Measurements from ENCODE around the gene MIPEP. TPM values are rescaled to one million over a fixed set of nuclear protein-coding genes. Genes with fewer than 3 reads are reported as not detected.

MIPEP gene
- total RNA-seq, 2 experiments from 2014 or later, result 17.2 to 18.5 TPM

DNA sequence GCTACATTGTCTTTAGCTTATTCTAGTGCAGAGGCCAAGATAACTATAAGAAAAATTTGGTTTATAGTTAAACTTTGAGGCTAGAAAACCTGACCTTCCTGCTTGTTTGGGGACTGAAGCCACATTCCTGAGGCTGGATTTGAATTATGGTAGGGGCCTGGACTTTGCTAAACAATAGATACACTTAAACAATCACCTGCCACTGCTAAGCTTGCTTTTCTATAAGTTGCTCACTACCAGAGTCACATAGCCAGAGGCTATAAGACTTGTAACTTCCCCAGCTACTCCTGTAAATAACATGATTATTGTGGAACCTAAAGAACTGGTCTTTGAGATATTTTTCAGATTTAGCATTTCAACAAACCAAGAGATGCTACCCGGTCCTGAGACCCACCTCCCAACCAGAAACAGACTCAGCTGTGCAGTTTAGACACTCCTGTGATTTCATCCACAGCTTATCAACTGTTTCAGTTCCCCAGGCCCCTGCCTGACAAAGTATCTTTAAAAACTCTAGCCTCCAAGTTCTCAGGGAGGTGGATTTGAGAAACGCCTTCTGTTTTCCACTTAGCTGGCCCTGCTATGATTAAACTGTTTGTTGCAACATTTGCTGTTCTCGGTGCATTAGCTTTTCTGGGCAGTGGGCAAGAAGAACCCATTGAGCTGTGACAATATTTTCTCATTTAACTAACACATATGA lies 77.7 kb downstream of the MIPEP start:
- ChIA-PET CTCF (interaction anchor here (1.0 kb wide), 1 partner anchor 344 kb away, joined by 3 read pairs; no protein-coding TSS in a partner anchor), POLR2A (no interaction called here)
- Mint-ChIP-seq H3K27me3 (no peaks in the 10 kb centered on the region), H3K4me1 (ENCODE audit: low read depth) (no peaks in the 10 kb centered on the region), H3K27ac (no peak overlapping the region), H3K4me3 (no peak overlapping the region), H3K9me3 (no peaks in the 10 kb centered on the region), H3K36me3 (ENCODE audit: low read depth) (peaks cover 2% of the 10 kb centered on the region)
- no peak for DNase-seq
- no peak for ATAC-seq
- intact Hi-C loops (cut with micrococcal nuclease), result no loop called here
- TF ChIP-seq, protein P1, sequence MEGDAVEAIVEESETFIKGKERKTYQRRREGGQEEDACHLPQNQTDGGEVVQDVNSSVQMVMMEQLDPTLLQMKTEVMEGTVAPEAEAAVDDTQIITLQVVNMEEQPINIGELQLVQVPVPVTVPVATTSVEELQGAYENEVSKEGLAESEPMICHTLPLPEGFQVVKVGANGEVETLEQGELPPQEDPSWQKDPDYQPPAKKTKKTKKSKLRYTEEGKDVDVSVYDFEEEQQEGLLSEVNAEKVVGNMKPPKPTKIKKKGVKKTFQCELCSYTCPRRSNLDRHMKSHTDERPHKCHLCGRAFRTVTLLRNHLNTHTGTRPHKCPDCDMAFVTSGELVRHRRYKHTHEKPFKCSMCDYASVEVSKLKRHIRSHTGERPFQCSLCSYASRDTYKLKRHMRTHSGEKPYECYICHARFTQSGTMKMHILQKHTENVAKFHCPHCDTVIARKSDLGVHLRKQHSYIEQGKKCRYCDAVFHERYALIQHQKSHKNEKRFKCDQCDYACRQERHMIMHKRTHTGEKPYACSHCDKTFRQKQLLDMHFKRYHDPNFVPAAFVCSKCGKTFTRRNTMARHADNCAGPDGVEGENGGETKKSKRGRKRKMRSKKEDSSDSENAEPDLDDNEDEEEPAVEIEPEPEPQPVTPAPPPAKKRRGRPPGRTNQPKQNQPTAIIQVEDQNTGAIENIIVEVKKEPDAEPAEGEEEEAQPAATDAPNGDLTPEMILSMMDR (IDR thresholded peaks at IDR 0.05), result no peak

DNA sequence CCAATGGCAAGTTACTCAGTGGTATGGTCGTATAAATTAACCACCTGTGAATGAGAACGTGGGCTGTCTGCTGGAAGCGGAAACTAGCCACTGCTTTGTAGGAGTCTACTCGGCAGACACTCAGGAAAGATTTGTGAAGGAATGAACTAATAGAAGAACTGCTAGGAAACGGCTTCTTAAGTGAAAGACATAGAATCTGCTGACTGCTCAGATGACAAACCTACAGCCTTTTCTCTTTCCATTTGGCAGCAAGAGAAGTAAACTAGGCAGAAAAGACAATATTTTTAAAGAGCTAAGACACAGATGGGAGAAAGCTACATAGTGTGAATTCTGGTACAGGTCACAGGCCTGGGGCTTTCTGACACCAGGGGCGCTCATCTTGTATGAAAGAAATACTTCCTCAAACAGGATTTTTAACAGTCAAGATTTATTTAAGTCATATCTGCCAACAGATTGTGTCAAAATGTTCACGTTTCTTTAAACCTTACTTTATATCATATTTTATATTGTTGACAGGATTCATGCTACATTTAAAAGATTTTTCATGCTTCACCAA lies 78.4 kb downstream of the MIPEP start:
- Mint-ChIP-seq H3K4me1 (ENCODE audit: low read depth) (no peaks in the 10 kb centered on the region), H3K9me3 (no peaks in the 10 kb centered on the region), H3K4me3 (no peak overlapping the region), H3K36me3 (ENCODE audit: low read depth) (peaks cover 2% of the 10 kb centered on the region), H3K27me3 (no peaks in the 10 kb centered on the region), H3K27ac (no peak overlapping the region)
- DNase-seq (no peak), ATAC-seq (no peak)
- ChIA-PET POLR2A (no interaction called here), CTCF (interaction anchor here (1.0 kb wide), 1 partner anchor 344 kb away, joined by 3 read pairs; no protein-coding TSS in a partner anchor)
- intact Hi-C loops (cut with micrococcal nuclease), result no loop called here
- TF ChIP-seq, protein P1 (IDR thresholded peaks at IDR 0.05), result no peak

DNA sequence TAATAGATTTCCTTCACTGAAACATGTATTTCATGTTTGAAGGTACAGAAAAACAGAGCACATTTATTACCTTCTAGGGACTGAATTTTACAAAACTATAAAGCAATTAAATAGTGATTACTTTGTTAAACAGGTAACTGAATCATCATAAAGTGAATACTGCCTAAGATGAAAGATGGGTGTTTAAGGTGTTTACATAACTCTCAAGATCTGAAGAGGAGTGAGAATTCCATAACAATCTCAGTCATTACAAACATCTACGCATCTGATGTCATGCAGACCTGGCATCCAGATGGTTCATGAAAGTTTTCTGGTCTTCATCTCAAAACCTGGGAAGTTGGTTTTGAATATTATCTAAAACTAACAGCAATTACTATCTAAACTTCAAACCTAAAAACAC lies 80.4 kb downstream of the MIPEP start:
- Mint-ChIP-seq H3K27me3 (no peaks in the 10 kb centered on the region), H3K4me1 (ENCODE audit: low read depth) (no peaks in the 10 kb centered on the region), H3K9me3 (no peaks in the 10 kb centered on the region), H3K36me3 (ENCODE audit: low read depth) (peaks cover 5% of the 10 kb centered on the region), H3K4me3 (no peak overlapping the region), H3K27ac (no peak overlapping the region)
- intact Hi-C loops (cut with micrococcal nuclease), result no loop called here
- ATAC-seq, result no peak
- CTCF ChIA-PET, result no interaction called here
- TF ChIP-seq, protein P1 (IDR thresholded peaks at IDR 0.05), result no peak
- no peak for DNase-seq
- POLR2A ChIA-PET, result no interaction called here

DNA sequence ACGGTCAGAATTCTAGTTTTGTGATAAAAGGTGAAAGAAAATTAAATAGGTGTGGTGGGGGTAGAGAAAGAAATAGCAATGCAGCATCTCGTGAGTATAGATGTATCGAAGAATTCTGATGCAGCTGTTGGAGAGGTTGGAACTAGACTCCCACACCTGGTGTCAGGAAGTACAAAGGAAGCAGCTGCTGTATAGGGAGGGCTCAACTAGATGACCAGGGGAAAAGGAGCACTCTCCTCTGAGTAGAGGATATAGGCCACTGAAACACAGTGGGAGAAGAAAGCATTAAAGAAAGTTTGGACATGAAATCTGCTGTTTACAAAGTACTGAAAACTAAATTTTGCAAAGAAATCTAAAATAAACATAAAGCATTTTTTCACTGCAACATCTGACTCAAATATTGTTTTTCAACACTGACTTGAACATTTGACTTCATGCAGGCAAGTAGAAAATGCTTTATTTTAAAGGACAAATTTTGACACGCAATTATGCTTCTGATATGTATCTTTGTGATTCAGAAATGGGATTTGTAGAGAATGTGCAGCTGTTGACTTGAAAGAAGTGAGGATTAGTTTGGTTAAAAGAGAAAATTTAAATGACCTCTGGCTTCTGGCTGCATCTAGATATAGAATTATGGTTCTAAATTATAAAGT lies 82.2 kb downstream of the MIPEP start:
- Mint-ChIP-seq H3K9me3 (no peaks in the 10 kb centered on the region), H3K27ac (no peak overlapping the region), H3K27me3 (no peaks in the 10 kb centered on the region), H3K4me3 (no peak overlapping the region), H3K4me1 (ENCODE audit: low read depth) (no peaks in the 10 kb centered on the region), H3K36me3 (ENCODE audit: low read depth) (peaks cover 9% of the 10 kb centered on the region)
- TF ChIP-seq, protein P1 (IDR thresholded peaks at IDR 0.05), result no peak
- POLR2A ChIA-PET, result interaction anchor here (1.0 kb wide), 1 partner anchor 13 kb away, joined by 3 read pairs; no protein-coding TSS in a partner anchor
- CTCF ChIA-PET, result no interaction called here
- no peak for ATAC-seq
- intact Hi-C loops (cut with micrococcal nuclease), result no loop called here
- DNase-seq, result no peak

DNA sequence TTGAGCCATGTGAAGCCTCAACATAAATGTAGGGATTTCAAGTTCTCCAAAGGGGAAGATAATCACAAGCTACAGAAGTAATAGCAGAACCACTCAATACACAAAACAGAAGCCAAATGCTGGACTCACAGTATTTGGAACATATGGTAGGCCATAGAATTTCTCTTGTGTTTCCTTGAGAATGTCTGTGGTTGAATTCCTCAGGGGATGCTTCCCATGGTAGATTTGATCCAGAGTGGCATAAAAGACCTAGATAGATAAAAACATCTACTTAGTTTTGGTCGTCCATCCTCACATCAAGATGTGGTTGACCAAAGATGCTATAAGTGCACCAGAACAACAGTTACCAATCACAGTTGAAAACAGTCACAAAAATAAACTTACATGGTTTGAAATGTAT lies 83.4 kb downstream of the MIPEP start:
- no peaks in the 10 kb centered on the region for H3K4me1 Mint-ChIP-seq (ENCODE audit: low read depth)
- no peak for ATAC-seq
- no peaks in the 10 kb centered on the region for H3K27me3 Mint-ChIP-seq
- no peak overlapping the region for H3K27ac Mint-ChIP-seq
- ChIA-PET POLR2A (no interaction called here), CTCF (no interaction called here)
- H3K9me3 Mint-ChIP-seq, result no peaks in the 10 kb centered on the region
- peaks cover 9% of the 10 kb centered on the region for H3K36me3 Mint-ChIP-seq (ENCODE audit: low read depth)
- intact Hi-C loops (cut with micrococcal nuclease), result no loop called here
- no peak overlapping the region for H3K4me3 Mint-ChIP-seq
- DNase-seq, result no peak
- TF ChIP-seq, protein P1 (IDR thresholded peaks at IDR 0.05), result no peak
